ENCODE results near the gene HBD. TPM values are rescaled to one million over a fixed set of nuclear protein-coding genes. Genes with fewer than 3 reads are reported as not detected.

HBD gene
- total RNA-seq, 4 donors from 2014 or later, result 5.4 TPM; not detected in 3

DNA sequence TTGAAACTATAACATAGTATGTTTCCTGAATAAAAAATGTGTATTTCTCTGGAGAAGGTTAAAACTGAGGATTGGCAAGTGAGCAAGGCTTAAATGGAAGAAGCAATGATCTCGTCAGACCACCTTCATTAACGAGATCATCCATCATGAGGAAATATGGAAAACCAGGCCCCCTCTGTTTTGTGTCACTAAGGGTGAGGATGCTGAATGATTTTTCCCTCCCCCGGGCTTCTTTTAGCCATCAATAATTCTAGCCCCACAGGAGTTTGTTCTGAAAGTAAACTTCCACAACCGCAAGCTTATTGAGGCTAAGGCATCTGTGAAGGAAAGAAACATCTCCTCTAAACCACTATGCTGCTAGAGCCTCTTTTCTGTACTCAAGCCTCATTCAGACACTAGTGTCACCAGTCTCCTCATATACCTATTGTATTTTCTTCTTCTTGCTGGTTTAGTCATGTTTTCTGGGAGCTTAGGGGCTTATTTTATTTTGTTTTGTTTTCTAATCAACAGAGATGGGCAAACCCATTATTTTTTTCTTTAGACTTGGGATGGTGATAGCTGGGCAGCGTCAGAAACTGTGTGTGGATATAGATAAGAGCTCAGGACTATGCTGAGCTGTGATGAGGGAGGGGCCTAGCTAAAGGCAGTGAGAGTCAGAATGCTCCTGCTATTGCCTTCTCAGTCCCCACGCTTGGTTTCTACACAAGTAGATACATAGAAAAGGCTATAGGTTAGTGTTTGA lies 41.3 kb upstream of the HBD start:
- no peak for DNase-seq (ENCODE audit: low spot score in 2 of 2)
- peaks cover 0 to under 1% (median 0%) of the 10 kb centered on the region in 4 donors for H3K4me1 ChIP-seq
- H3K36me3 ChIP-seq, result no peaks in the 10 kb centered on the region
- H3K27me3 ChIP-seq, result no peaks in the 10 kb centered on the region
- 77 to 83% methylated on average over 6 of the region's 6 CpGs for WGBS, 2 donors
- no peak for TF ChIP-seq POLR2A (IDR thresholded peaks at IDR 0.05)
- TF ChIP-seq, protein P1, sequence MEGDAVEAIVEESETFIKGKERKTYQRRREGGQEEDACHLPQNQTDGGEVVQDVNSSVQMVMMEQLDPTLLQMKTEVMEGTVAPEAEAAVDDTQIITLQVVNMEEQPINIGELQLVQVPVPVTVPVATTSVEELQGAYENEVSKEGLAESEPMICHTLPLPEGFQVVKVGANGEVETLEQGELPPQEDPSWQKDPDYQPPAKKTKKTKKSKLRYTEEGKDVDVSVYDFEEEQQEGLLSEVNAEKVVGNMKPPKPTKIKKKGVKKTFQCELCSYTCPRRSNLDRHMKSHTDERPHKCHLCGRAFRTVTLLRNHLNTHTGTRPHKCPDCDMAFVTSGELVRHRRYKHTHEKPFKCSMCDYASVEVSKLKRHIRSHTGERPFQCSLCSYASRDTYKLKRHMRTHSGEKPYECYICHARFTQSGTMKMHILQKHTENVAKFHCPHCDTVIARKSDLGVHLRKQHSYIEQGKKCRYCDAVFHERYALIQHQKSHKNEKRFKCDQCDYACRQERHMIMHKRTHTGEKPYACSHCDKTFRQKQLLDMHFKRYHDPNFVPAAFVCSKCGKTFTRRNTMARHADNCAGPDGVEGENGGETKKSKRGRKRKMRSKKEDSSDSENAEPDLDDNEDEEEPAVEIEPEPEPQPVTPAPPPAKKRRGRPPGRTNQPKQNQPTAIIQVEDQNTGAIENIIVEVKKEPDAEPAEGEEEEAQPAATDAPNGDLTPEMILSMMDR (IDR thresholded peaks at IDR 0.05), result no peak
- no peak for TF ChIP-seq EP300 (IDR thresholded peaks at IDR 0.05)
- H3K27ac ChIP-seq, result no peak overlapping the region
- no peak overlapping the region for H3K4me3 ChIP-seq
- H3K9me3 ChIP-seq, result no peaks in the 10 kb centered on the region

DNA sequence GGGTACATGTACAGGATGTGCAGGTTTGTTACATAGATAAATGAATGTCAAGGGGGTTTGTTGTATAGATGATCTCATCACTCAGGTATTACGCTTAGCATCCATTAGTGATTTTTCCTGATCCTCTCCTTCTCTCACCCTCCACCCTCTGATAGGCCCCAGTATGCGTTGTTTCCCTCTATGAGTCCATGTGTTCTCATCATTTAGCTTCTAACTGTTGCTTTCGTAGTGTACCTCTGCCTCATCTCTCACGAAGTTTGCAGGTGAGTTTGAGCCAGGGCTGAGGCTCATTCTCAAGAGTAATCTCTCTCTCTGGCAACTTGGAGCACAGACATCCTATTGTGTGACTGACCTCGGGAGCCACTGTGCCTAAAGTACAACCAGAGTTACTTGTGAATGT lies 40.1 kb upstream of the HBD start:
- Histone ChIP-seq H3K36me3 (no peaks in the 10 kb centered on the region), H3K27me3 (no peaks in the 10 kb centered on the region), H3K4me3 (no peak overlapping the region), H3K4me1 (no peaks in the 10 kb centered on the region), H3K9me3 (no peaks in the 10 kb centered on the region), H3K27ac (no peak overlapping the region)
- WGBS, 2 donors, result 59 to 65% methylated on average over 5 of the region's 5 CpGs
- TF ChIP-seq POLR2A (IDR thresholded peaks at IDR 0.05) (no peak), EP300 (IDR thresholded peaks at IDR 0.05) (no peak)
- TF ChIP-seq, protein P1 (IDR thresholded peaks at IDR 0.05), result no peak
- DNase-seq (ENCODE audit: low spot score in 2 of 2), result no peak

DNA sequence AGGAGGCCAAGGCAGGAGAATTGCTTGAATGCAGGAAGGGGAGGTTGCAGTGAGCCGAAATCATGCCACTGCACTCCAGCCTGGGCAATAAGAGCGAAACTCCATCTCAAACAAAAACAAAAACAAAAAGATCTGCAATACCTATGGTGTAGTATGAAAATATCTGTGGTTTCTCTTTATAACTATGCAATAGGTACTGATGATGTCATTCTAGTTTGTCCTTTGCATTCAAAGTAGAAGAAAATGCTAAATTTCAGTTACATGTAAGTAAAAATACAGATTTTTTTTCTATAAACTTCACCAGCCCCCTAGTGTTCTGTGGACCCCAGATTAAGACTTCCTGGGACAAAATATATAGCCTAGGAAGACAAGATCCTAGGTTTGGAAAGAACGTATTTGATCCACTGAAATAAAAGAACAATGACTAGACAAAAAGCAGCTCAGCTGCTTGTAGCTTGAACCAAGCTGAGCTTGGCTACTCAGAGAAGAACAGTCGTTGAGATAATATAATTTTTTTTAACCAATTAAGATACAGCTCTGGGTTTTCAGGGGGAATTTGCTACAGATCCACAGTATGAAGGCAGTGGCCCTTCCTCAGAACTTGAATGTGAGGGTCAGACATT lies 38.2 kb upstream of the HBD start:
- Histone ChIP-seq H3K36me3 (no peaks in the 10 kb centered on the region), H3K9me3 (no peaks in the 10 kb centered on the region), H3K4me1 (no peaks in the 10 kb centered on the region), H3K27me3 (no peaks in the 10 kb centered on the region), H3K27ac (no peak overlapping the region), H3K4me3 (no peak overlapping the region)
- 74 to 82% methylated on average over 4 of the region's 4 CpGs for WGBS, 2 donors
- DNase-seq (ENCODE audit: low spot score in 2 of 2), result no peak
- TF ChIP-seq, protein P1 (IDR thresholded peaks at IDR 0.05), result no peak
- no peak for TF ChIP-seq EP300 (IDR thresholded peaks at IDR 0.05)
- TF ChIP-seq POLR2A (IDR thresholded peaks at IDR 0.05), result no peak

DNA sequence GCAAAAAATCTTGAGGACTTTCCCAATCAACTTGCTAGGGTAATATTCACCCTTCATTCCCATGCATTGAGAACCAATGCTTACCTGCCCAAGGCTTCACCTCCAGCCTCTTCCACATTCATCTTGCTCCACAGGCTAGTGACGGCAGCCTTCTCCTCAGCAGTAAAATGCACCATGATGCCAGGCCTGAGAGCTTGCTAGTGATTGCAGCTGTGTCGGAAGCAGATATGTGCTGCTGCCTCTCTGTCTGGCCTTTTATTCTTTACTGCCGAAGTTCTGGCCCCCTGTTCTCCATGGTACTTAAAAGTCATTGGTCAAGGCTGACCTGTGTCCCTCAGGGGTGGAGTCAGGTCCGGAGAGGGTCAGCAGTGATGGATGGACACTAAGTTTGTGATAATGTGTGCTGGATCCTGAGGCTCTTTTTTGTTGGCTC lies 35.4 kb upstream of the HBD start, which contains the start of gene HBE1:
Gene HBE1 (minus strand): TSS at position 231 of the 433 bp plus-strand sequence. CDS start 55 bp downstream, at position 176.
- H3K4me3 ChIP-seq, result no peak within 1 kb of the TSS
- H3K27me3 ChIP-seq, result no peaks in the 10 kb centered on the region
- 58 to 64% methylated on average over 4 of the region's 4 CpGs for WGBS, 2 donors
- H3K36me3 ChIP-seq, result no peaks in the 10 kb centered on the region
- no peak for DNase-seq (ENCODE audit: low spot score in 2 of 2)
- H3K4me1 ChIP-seq, result no peaks in the 10 kb centered on the region
- H3K9me3 ChIP-seq, result no peaks in the 10 kb centered on the region
- TF ChIP-seq, protein P1 (IDR thresholded peaks at IDR 0.05), result no peak
- TF ChIP-seq EP300 (IDR thresholded peaks at IDR 0.05) (no peak), POLR2A (IDR thresholded peaks at IDR 0.05) (no peak)
- H3K27ac ChIP-seq, result no peak within 1 kb of the TSS

DNA sequence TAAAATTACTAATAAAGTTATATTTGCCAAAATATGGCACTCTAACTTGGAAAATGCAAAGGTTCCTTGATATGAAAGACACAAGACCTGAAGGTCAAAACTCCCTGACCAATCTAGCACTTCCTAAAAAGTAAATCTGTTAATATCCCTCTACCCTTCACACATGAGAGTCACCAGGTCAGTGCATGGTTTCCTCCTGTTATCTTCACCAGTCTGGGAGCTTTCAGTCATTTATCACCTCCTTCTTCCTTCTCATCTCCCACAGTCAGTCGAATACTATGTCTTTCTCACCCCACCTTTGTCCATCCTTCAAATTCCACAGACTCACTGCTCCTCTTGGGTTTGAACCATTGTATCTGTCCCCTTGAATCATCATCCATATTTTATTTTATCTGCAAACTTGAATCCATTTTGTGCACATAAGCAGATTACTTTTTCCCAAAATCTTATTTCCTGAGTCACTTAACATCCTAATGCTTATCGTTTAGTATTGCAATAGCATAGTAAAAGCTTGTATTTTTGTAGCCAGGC lies 32.8 kb upstream of the HBD start:
- WGBS, 2 donors, result 86 to 92% methylated on average over 2 of the region's 2 CpGs
- TF ChIP-seq, protein P1 (IDR thresholded peaks at IDR 0.05), result no peak
- TF ChIP-seq EP300 (IDR thresholded peaks at IDR 0.05) (no peak), POLR2A (IDR thresholded peaks at IDR 0.05) (no peak)
- no peaks in the 10 kb centered on the region for H3K27me3 ChIP-seq
- no peak overlapping the region for H3K4me3 ChIP-seq
- H3K4me1 ChIP-seq, result no peaks in the 10 kb centered on the region
- H3K9me3 ChIP-seq, result peaks cover 0 to 4% (median 0%) of the 10 kb centered on the region in 4 donors
- no peak overlapping the region for H3K27ac ChIP-seq
- DNase-seq (ENCODE audit: low spot score in 2 of 2), result no peak
- no peaks in the 10 kb centered on the region for H3K36me3 ChIP-seq

Measured in tibial nerve (tissue), 4 donors.